T-cell (primary cell): ENCODE data around the gene PIERCE2. TPM values are rescaled to one million over a fixed set of nuclear protein-coding genes. Genes with fewer than 3 reads are reported as not detected.

Source experiments
- ATAC-seq, 4 experiments: fragments of 200-7000 bp in 3 of 4; fragments of 150-1000 bp in 1 of 4; cut with Tn5 transposase; replicated peaks in 1 of 4; 1 replicate in 3 of 4; 2 replicates in 1 of 4; pipeline ENCODE4 v1.10.0; 2021; ENCODE audit warnings: moderate library complexity in 3 of 4, mild to moderate bottlenecking in 2 of 4, moderate number of reproducible peaks in 1 of 4
- CTCF ChIA-PET, 2 donors: fragments of 300-600 bp; sonication (Branson Sonifier 250); formaldehyde crosslinking; loops; one replicate each; lab custom pipeline; 2022; ENCODE audit warnings: antibody characterized with exemption in 2 of 2; lab: Charles Lee
- POLR2A ChIA-PET, 2 donors: fragments of 300-600 bp; sonication (Branson Sonifier 250); formaldehyde crosslinking; loops; one replicate each; lab custom pipeline; 2022; ENCODE audit warnings: antibody characterized with exemption in 2 of 2; lab: Charles Lee
- DNase-seq, 35 experiments: peaks; one replicate each; pipeline versions ENCODE4 v3.0.0 to v3.0.0-alpha.2; 2013 to 2023
- H3K27ac ChIP-seq: one replicate; pipeline ENCODE4 v1.5.1; 2013; ENCODE audit warnings: low read length
- H3K27me3 ChIP-seq, 2 experiments: replicated peaks in 1 of 2; 1 replicate in 1 of 2; 2 replicates in 1 of 2; pipeline versions ENCODE4 v1.6.1 to v1.7.0; 2013; ENCODE audit warnings: low read length in 1 of 2, mixed read lengths in 1 of 2; ENCODE audit not compliant: control insufficient read depth in 2 of 2, insufficient read depth in 2 of 2; ENCODE audit errors: extremely low read depth in 1 of 2
- H3K36me3 ChIP-seq, 2 donors: 1 replicate in 1 of 2; 2 replicates in 1 of 2; pipeline versions ENCODE4 v1.6.1 to v1.7.0; 2013; ENCODE audit warnings: low read length in 1 of 2; ENCODE audit not compliant: control insufficient read depth in 2 of 2, insufficient read depth in 1 of 2; ENCODE audit errors: extremely low read depth in 1 of 2
- H3K4me1 ChIP-seq, 2 experiments: 1 replicate in 1 of 2; 2 replicates in 1 of 2; pipeline versions ENCODE4 v1.6.1 to v1.7.0; 2013; ENCODE audit warnings: low read length in 2 of 2, mixed read lengths in 1 of 2; ENCODE audit not compliant: insufficient read depth in 2 of 2, control insufficient read depth in 1 of 2; ENCODE audit errors: extremely low read depth in 1 of 2
- H3K4me3 ChIP-seq, 2 donors: 1 replicate in 1 of 2; 2 replicates in 1 of 2; pipeline versions ENCODE4 v1.5.1 to v1.7.0; 2013; ENCODE audit warnings: mild to moderate bottlenecking in 2 of 2, low read length in 1 of 2, moderate library complexity in 1 of 2; ENCODE audit not compliant: control insufficient read depth in 1 of 2; ENCODE audit errors: extremely low read depth in 1 of 2
- H3K9me3 ChIP-seq: 2 replicates; pipeline ENCODE4 v1.7.0; 2013
- H3K27ac Mint-ChIP-seq, 2 donors: one replicate each; pipeline ENCODE4 v1.8.0; 2020 to 2021; ENCODE audit warnings: mild to moderate bottlenecking in 2 of 2, mixed read lengths in 2 of 2
- H3K27me3 Mint-ChIP-seq, 2 donors: one replicate each; pipeline ENCODE4 v1.8.0; 2021 to 2022; ENCODE audit warnings: mixed read lengths in 2 of 2
- H3K36me3 Mint-ChIP-seq: one replicate; pipeline ENCODE4 v1.8.0; 2021; ENCODE audit warnings: mixed read lengths
- H3K4me1 Mint-ChIP-seq, 3 donors: one replicate each; pipeline ENCODE4 v1.8.0; 2020 to 2022; ENCODE audit warnings: mixed read lengths in 3 of 3, mild to moderate bottlenecking in 1 of 3
- H3K4me3 Mint-ChIP-seq, 3 donors: one replicate each; pipeline ENCODE4 v1.8.0; 2020 to 2022; ENCODE audit warnings: mild to moderate bottlenecking in 3 of 3, mixed read lengths in 3 of 3, moderate library complexity in 3 of 3
- H3K9me3 Mint-ChIP-seq, 3 donors: one replicate each; pipeline ENCODE4 v1.8.0; 2020 to 2022; ENCODE audit warnings: mixed read lengths in 3 of 3
- WGBS: methylation state at CpG from one replicate; pipeline ENCODE4 v1.1.5; 2013; ENCODE audit warnings: missing lambda C conversion rate; ENCODE audit not compliant: insufficient coverage; 5-methylcytosine and 5-hydroxymethylcytosine counted together
- total RNA-seq, 35 experiments: library from RNA in 6 of 35; stranded (reverse) in 6 of 35; fragments of 120-200 nt in 1 of 35; gene quantifications; one replicate each; pipeline versions ENCODE4 v1.2.1 to v1.2.4 and lab custom pipeline; 2013 to 2026

PIERCE2 gene
- total RNA-seq, 5 donors from 2014 or later (not counting 1 experiment from before 2014, with no cell fraction given) = not detected

- POLR2A ChIA-PET = no interaction called here
- Mint-ChIP-seq H3K4me3 (no peak overlapping the region), H3K36me3 (no peaks in the 10 kb centered on the region), H3K4me1 (no peaks in the 10 kb centered on the region), H3K27me3 (peaks cover 0 to 2% of the 10 kb centered on the region in 2 donors), H3K9me3 (no peaks in the 10 kb centered on the region), H3K27ac (no peak overlapping the region)
- ATAC-seq (no peak), DNase-seq (no peak)
- Histone ChIP-seq H3K36me3 (no peaks in the 10 kb centered on the region), H3K4me1 (no peaks in the 10 kb centered on the region), H3K27me3 (peaks cover 0 to 5% of the 10 kb centered on the region in 2 experiments), H3K4me3 (no peak overlapping the region), H3K27ac (no peak overlapping the region), H3K9me3 (no peaks in the 10 kb centered on the region)
- CTCF ChIA-PET = interaction anchor here in 1 of 2 donors (0.6 kb wide), 1 partner anchor 23 kb away, joined by 6 read pairs; no protein-coding TSS in a partner anchor
- no CpG with 5 or more reads among the region's 2 CpGs for WGBS
These were observed 60.0 kb downstream of the PIERCE2 start for GRCh38 chr15:55468321-55468720.

Other genes starting within 250 kb of the PIERCE2 start
- gene RSL24D1, start 211.6 kb upstream of the PIERCE2 start, total RNA-seq = 100 to 1,000 TPM in 3 of 5 donors, 10 to 100 TPM in 2; 88.9 to 133 (median 108) TPM
- gene RAB27A, start 118.7 kb upstream of the PIERCE2 start, total RNA-seq = 10 to 100 TPM; 29.7 to 47.2 (median 35.2) TPM
- 10 to 100 TPM; 10.0 to 24.4 (median 16.7) TPM for gene PIGBOS1, start 89.4 kb upstream of the PIERCE2 start, total RNA-seq
- gene PIGB, start 89.3 kb upstream of the PIERCE2 start, total RNA-seq = 10 to 100 TPM; 16.3 to 28.2 (median 20.1) TPM
- 10 to 100 TPM; 21.3 to 32.5 (median 25.6) TPM for gene CCPG1, start 136 bp upstream of the PIERCE2 start, total RNA-seq
- gene DNAAF4, start 99.7 kb downstream of the PIERCE2 start, total RNA-seq = 1 to 10 TPM in 3 of 5 donors, not detected in 2; 1.5 to 1.7 (median 1.7) TPM
- gene PYGO1, start 179.8 kb downstream of the PIERCE2 start, total RNA-seq = under 1 TPM in 3 of 5 donors, not detected in 2; 0.06 to 0.18 (median 0.10) TPM